Medulla oblongata (tissue), 1 donor: ENCODE data around the gene HENMT1.
"Not testable (repeated sequence)": the region's sequence is repeated elsewhere in the genome, so short reads cannot be mapped to it uniquely, and the experiment has no call there.

Experiments used
- DNase-seq: peaks from one replicate; pipeline ENCODE4 v3.0.0-alpha.2; 2015; ENCODE audit errors: extremely low spot score

HENMT1 gene

GRCh38 chr1:108671143-108671542 is 10.2 kb upstream of the HENMT1 start:
- DNase-seq: no peak

DNA sequence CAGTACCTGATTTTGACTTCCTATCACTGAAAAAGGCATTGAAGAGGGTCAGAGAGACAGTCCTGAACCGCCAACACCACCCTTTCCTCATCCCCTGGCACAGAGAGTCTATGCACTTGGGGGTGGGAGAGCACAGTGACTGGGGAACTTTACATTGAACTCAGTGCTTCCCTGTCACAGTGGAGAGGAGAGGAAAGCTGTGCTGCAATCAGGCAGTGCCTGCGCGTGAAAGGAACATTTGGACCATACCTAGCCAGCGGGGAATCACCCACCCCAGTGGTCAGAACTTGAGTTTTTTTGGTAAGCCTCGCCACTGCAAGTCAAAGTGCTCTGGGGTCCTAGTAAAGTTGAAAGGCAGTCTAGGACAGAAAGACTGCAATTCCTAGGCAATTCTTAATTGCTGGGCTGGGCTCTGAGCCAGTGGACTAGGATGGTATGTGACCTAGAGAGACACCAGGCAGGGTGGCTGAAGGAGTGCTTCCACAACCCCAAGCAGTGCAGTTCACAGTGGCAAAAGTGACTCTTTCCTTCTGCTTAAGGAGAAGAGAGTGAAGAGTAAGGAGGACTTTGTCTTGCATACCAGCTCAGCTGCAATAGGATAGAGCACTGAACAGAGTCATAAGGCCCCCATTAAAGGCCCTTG is 9.4 kb upstream of the HENMT1 start:
- DNase-seq: no peak

DNA sequence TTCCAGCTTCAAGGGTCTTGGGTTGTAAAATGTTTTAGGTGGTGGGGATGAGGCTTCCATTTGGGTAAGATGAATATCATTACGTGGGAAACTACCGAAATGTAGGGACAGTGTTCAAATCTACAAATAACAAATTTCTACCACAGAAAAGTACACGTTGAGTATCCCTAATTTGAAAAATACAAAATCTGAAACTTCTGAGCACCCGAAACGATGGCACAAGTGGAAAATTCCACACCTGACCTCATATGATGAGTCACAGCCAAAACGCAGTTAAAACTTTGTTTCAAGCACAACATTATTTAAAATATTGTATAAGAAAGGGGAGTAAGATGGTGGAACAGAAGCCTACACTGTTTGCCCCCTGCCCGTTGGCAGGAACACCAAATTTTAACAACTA is 8.8 kb upstream of the HENMT1 start:
- no peak for DNase-seq

DNA sequence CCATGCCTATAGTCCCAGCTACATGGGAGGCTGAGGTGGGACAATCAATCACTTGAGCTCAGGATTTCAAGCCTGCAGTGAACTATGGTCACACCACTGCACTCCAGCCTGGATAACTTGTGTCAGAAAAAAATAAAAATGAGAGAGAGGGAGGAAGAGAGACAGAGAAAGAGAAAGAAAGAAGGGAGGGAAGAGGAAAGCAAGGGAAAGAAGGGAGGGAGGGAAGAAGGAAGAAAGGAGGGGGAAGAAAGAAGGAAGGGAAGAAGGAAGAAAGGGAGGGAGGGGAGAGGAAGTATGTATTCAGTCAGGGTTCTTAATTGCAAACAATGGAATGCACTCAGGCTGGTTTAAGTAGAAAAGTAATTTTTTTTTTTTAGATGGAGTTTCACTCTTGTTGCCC is 7.9 kb upstream of the HENMT1 start:
- DNase-seq: no peak

DNA sequence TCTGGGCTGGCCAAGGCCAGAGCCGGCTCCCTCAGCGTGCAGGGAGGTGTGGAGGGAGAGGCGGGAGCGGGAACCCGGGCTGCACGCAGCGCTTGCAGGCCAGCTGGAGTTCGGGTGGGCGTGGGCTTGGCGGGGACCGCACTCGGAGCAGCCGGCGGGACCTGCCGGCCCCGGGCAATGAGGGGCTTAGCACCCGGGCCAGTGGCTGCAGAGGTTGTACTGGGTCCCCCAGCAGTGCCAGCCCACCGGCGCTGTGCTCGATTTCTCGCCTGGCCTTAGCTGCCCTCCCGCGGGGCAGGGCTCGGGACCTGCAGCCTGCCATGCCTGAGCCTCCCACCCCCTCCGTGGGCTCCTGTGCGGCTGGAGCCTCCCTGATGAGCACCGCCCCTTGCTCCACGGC is 6.5 kb upstream of the HENMT1 start:
- not testable (repeated sequence) for DNase-seq

DNA sequence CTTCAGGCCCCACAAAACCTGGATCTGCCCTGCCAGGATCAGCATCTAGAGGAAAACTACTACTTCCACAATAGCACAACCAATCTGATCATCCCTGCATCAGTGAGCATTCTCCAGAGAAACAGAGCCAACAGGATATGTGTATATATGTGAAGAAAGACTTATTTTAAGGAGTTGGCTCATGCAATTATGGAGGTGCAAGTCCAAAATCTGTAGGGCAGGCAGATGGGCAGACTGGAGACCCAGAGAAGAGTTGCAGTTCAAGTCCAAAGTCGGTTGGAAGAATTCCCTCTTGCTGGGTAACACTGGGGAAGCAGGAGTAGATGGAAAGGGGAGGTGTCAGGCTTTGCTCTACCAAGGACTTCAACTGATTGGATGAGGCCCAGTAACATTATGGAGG is 4.9 kb upstream of the HENMT1 start:
- no peak for DNase-seq

DNA sequence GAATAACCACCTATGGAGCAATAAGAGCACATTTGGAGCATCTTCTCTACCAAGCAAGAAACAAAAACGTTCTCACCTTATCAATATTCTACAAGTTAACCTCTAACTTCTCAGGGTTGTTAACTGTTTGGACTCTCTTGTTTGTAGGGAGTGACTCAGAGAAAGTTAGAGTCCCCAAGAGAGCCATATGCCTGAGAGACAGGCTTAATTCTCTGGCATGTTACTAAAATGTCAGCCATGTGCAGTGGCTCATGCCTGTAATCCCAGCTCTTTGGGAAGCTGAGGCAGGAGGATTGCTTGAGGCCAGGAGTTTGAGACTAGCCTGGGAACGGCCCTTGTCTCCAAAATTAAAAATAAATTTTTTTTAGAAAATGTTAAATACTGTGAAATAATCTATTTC is 4.2 kb upstream of the HENMT1 start:
- no peak for DNase-seq

DNA sequence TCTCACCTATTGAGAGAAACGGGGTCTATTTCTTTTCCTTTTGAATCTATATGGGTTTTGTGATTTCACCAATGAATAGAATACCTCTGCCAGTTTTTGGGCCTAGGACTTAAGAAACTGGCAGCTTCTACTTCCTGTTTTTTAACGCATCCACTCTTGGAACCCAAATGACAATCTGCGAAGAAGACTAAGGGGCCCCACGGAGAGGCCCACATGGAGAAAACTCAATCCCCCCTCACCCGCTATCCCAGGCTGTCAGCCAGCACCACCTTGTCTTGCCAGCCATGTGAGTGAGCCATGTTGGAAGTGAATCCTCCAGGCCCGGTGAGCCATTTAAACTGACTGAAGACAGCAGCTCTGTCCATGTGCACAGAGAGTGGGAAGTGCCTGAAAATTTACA is 3.6 kb upstream of the HENMT1 start:
- DNase-seq: no peak

- DNase-seq: no peak
Observed at GRCh38 chr1:108663074-108663473, 2.2 kb upstream of the HENMT1 start.

- DNase-seq: no peak
Observed at GRCh38 chr1:108657356-108658080, 3.4 kb downstream of the HENMT1 start.

GRCh38 chr1:108653431-108654105 is 7.3 kb downstream of the HENMT1 start:
- DNase-seq: no peak

DNA sequence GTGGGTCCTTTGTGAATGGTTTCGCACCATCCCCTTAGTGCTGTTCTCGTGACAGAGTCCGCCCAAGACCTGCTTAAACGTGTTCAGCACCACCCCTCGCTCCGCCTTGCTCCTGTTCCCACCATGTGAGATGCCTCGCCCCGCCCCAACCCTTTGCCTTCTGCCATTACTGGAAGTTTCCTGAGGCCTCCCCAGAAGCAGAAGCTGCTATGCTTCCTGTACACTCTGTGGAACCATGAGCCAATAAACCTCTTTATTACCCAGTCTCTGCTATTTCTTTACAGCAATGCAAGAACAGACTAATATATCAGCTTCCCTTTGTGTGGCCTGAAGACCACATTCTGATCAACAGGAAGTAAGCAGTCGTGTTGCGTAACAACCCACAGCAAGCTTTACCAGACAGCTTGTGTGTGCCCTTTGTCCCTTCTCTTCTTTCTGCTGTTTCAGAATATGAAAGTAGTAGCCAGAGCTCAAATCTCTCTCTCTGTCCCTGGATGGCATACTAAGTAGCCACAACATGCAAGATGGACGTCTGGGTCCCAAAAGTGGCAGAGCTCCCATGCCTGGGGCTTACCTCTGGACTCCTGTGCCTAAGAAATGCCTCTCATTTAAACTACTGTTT is 14.1 kb downstream of the HENMT1 start:
- DNase-seq: peak; percentile 85

DNA sequence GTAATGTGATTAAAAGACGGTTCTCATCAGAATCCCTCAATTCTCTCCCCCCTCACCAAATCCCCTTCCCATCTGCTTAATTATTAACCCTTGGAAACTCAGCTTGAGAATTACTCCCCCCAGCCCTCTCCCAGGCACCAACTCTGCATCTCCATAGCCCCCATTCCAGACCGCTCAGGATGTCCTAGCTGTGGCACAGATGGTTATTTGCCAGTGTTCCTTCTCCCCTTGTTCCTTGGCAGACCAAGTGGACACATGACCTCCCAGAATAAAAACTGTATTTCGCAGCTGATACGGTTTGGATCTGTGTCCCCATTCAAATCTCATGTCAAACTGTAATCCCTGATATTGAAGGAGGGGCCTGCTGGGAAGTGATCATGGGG is 14.6 kb downstream of the HENMT1 start:
- DNase-seq: no peak

GRCh38 chr1:108645564-108646184 is 15.2 kb downstream of the HENMT1 start:
- peak; percentile 17 for DNase-seq

DNA sequence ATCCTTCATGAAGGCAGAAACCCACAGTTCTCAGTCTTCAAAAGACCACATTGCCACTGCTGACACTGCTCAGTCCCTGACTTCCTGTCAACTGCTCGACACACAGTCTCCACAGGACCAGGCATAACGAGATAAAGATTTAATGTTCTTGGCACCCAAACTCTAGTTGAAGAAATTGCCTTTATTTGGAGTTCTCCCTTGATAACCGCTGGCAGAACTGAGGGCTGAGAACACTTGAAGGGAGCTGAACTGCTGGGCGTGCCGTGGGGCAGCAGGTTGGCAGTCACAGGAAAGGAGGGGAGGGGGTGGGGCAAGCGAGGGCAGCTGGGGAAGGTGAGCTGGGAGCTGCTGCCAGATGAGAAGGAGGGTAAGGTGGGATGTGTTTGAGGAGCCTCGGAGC is 15.9 kb downstream of the HENMT1 start:
- DNase-seq: peak; percentile 13

DNA sequence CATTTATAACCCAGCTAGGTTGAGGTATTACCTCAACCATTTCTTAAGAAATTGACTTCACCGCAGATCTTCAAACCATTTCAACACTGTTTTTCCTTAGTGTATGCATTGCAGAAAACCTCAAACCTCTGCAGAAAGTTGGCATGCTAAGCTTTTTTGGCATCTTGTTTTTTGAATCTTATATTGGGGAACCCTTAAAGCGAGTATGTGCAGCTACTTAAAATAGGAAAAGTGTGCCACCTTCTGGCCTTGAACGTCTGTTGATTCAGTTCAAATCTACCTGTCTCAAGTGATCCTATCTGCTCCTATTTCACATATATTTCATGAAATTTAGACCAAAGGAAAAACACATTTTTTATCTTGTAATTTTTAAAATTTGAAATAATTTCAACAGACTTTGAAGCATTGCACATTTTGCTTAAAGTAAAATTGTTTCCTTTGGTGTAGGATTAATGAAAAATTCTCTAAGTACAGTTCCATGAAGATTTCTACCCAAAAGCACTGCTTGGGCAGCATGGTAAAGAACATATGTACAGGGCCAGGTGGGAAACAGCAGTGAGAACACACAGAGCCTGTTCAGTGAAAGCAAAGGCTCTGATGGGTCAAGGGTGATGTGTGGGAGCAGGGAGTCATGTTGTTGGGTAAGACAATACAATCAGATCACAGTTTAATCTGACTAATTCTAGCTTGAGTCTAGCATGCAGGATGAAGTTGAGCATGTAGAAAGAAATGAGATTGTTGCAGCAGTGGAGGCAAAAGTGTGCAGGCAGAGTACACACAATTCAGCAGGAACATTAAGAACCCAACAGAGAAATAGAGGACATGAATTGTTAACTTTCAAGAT is 17.2 kb downstream of the HENMT1 start:
- peak; percentile 74 for DNase-seq

DNA sequence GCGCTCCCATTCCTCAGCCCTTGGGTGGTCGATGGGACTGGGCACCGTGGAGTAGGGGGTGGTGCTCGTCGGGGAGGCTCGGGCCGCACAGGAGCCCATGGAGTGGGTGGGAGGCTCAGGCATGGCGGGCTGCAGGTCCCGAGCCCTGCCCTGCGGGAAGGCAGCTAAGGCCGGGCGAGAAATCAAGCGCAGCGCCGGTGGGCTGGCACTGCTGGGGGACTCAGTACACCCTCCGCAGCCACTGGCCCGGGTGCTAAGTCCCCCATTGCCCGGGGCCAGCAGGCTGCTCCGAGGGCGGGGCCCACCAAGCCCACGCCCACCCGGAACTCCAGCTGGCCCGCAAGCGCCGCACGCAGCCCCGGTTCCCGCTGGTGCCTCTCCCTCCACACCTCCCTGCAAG is 20.0 kb downstream of the HENMT1 start:
- DNase-seq: not testable (repeated sequence)

DNA sequence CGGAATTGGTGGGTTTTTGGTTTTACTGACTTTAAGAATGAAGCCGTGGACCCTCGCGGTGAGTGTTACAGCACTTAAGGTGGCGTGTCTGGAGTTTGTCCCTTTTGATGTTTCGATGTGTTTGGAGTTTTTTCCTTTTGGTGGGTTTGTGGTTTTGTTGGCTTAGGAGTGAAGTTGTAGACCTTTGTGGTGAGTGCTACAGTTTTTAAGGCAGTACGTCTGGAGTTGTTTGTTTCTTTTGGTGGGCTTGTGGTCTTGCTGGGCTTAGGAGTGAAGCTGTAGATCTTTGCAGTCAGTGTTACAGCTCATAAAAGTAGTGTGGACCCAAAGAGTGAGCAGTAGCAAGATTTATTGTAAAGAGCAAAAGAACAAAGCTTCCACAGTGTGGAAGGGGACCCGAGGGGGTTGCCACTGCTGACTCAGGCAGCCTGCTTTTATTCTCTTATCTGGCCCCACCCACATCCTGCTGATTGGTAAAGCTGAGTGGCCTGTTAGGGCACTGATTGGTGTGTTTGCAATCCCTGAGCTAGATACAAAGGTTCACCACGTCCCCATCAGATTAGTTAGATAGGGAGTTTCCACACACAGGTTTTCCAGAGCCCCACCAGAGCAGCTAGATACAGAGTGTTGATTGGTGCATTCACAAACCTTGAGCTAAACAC is 20.9 kb downstream of the HENMT1 start:
- DNase-seq: no peak

GRCh38 chr1:108636876-108637275 is 24.0 kb downstream of the HENMT1 start:
- DNase-seq: no peak

GRCh38 chr1:108634521-108634920 is 26.4 kb downstream of the HENMT1 start:
- DNase-seq: no peak

- DNase-seq: no peak
Observed at GRCh38 chr1:108628665-108629064, 32.2 kb downstream of the HENMT1 start.
